ENCODE results near the gene SBF2. TPM values are rescaled to one million over a fixed set of nuclear protein-coding genes. Genes with fewer than 3 reads are reported as not detected.
"Not testable (repeated sequence)": the region's sequence is repeated elsewhere in the genome, so short reads cannot be mapped to it uniquely, and the experiment has no call there.

The SBF2 gene
- total and polyA plus RNA-seq, 4 experiments from 2014 or later, result 0.50 to 15.4 (median 10.2) TPM

GRCh38 chr11:9901943-9902342 is 392.1 kb downstream of the SBF2 start:
- H3K27ac ChIP-seq (ENCODE audit: low read depth, low read length), result no peak overlapping the region
- POLR2A ChIA-PET (ENCODE audit: partially characterized antibody), result no interaction called here
- H3K9me3 ChIP-seq (ENCODE audit: control insufficient read depth in 1 of 2, low read length in 2 of 2), result no peaks in the 10 kb centered on the region
- H3K4me1 ChIP-seq (ENCODE audit: insufficient read depth, low read length), result no peaks in the 10 kb centered on the region
- intact Hi-C loops (cut with micrococcal nuclease), result no loop called here
- H3K36me3 Mint-ChIP-seq, result peaks cover 3 to 8% of the 10 kb centered on the region in 2 donors
- H3K27me3 Mint-ChIP-seq, result no peaks in the 10 kb centered on the region
- H3K27me3 ChIP-seq (ENCODE audit: insufficient read depth, low read length), result no peaks in the 10 kb centered on the region
- no peak overlapping the region for H3K4me3 Mint-ChIP-seq
- H3K36me3 ChIP-seq (ENCODE audit: insufficient read depth, low read length), result no peaks in the 10 kb centered on the region
- CTCF ChIA-PET (ENCODE audit: partially characterized antibody), result no interaction called here
- DNase-seq, result no peak
- no peak overlapping the region for H3K27ac Mint-ChIP-seq
- H3K9me3 Mint-ChIP-seq, result no peaks in the 10 kb centered on the region
- H3K4me1 Mint-ChIP-seq, result no peaks in the 10 kb centered on the region
- H3K4me3 ChIP-seq (ENCODE audit: low read length in 2 of 2), result no peak overlapping the region

DNA sequence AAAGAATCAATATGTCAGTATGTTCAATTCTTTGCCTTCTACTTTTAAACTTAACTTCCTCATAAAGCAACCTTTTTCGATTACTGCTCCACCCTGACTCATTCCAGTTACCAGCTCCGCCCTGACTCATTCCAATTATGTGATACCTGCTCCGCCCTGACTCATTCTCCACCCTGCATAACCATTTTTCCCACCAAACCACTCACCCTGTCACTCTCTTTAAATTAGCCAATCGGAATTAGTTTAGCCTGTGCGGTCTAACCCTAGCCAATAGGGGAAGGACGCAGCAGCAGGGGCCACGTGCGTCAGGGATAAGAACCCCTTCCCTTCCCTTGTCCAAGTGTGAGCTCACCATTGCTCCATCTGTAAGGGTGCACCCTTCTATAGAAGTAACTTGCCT is 393.8 kb downstream of the SBF2 start:
- H3K27ac ChIP-seq (ENCODE audit: low read depth, low read length); H3K4me3 Mint-ChIP-seq; H3K4me1 Mint-ChIP-seq; H3K27me3 Mint-ChIP-seq; H3K9me3 ChIP-seq (ENCODE audit: control insufficient read depth in 1 of 2, low read length in 2 of 2); H3K27me3 ChIP-seq (ENCODE audit: insufficient read depth, low read length); H3K4me1 ChIP-seq (ENCODE audit: insufficient read depth, low read length); POLR2A ChIA-PET (ENCODE audit: partially characterized antibody); H3K4me3 ChIP-seq (ENCODE audit: low read length in 2 of 2); intact Hi-C loops (cut with micrococcal nuclease); H3K36me3 ChIP-seq (ENCODE audit: insufficient read depth, low read length); CTCF ChIA-PET (ENCODE audit: partially characterized antibody); H3K9me3 Mint-ChIP-seq; DNase-seq: not testable (repeated sequence)
- Mint-ChIP-seq H3K36me3 (peaks cover 10 to 19% of the 10 kb centered on the region in 2 donors), H3K27ac (peak overlapping the region in 2 of 7 donors; percentile 9 to 13)

GRCh38 chr11:9899676-9900075 is 394.3 kb downstream of the SBF2 start:
- intact Hi-C loops (cut with micrococcal nuclease), result no loop called here
- no peaks in the 10 kb centered on the region for H3K4me1 Mint-ChIP-seq
- Histone ChIP-seq H3K9me3 (ENCODE audit: control insufficient read depth in 1 of 2, low read length in 2 of 2) (no peaks in the 10 kb centered on the region), H3K27ac (ENCODE audit: low read depth, low read length) (no peak overlapping the region), H3K4me1 (ENCODE audit: insufficient read depth, low read length) (no peaks in the 10 kb centered on the region), H3K27me3 (ENCODE audit: insufficient read depth, low read length) (no peaks in the 10 kb centered on the region), H3K36me3 (ENCODE audit: insufficient read depth, low read length) (no peaks in the 10 kb centered on the region), H3K4me3 (ENCODE audit: low read length in 2 of 2) (no peak overlapping the region)
- no peak for DNase-seq
- H3K27me3 Mint-ChIP-seq, result no peaks in the 10 kb centered on the region
- H3K4me3 Mint-ChIP-seq, result no peak overlapping the region
- H3K9me3 Mint-ChIP-seq, result peaks cover 0 to 7% (median 3%) of the 10 kb centered on the region in 8 donors
- CTCF ChIA-PET (ENCODE audit: partially characterized antibody), result no interaction called here
- POLR2A ChIA-PET (ENCODE audit: partially characterized antibody), result interaction anchor here (0.6 kb wide), 1 partner anchor 186 kb away, joined by 3 read pairs; no protein-coding TSS in a partner anchor
- H3K27ac Mint-ChIP-seq, result no peak overlapping the region
- H3K36me3 Mint-ChIP-seq, result peaks cover 14 to 25% of the 10 kb centered on the region in 2 donors

DNA sequence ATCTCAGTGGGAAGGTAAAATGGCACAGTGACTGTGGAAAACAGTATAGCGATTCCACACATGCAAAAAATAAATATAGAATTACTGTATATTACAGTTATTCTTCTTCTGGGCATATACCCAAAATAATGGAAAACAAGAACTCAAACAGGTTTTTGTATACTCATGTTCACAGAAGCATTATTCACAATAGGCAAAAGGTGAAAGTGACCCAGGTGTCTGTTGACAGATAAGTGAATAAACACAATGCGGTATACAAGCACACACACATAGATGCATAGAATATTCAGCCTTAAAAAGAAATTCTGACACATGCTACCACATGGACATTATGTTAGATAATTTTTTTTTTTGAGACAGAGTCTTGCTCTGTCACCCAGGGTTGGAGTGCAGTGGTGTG is 397.1 kb downstream of the SBF2 start:
- ChIA-PET CTCF (ENCODE audit: partially characterized antibody) (no interaction called here), POLR2A (ENCODE audit: partially characterized antibody) (no interaction called here)
- no peaks in the 10 kb centered on the region for H3K9me3 ChIP-seq (ENCODE audit: control insufficient read depth in 1 of 2, low read length in 2 of 2)
- intact Hi-C loops (cut with micrococcal nuclease), result no loop called here
- Mint-ChIP-seq H3K27me3 (no peaks in the 10 kb centered on the region), H3K9me3 (peaks cover 0 to 7% (median 3%) of the 10 kb centered on the region in 8 donors), H3K4me1 (peaks cover 0 to 5% (median 0%) of the 10 kb centered on the region in 4 donors), H3K36me3 (peaks cover 14 to 36% of the 10 kb centered on the region in 2 donors), H3K4me3 (no peak overlapping the region), H3K27ac (no peak overlapping the region)
- no peak for DNase-seq
- H3K4me1 ChIP-seq (ENCODE audit: insufficient read depth, low read length), result no peaks in the 10 kb centered on the region
- no peak overlapping the region for H3K27ac ChIP-seq (ENCODE audit: low read depth, low read length)
- no peak overlapping the region for H3K4me3 ChIP-seq (ENCODE audit: low read length in 2 of 2)
- H3K27me3 ChIP-seq (ENCODE audit: insufficient read depth, low read length), result no peaks in the 10 kb centered on the region
- no peaks in the 10 kb centered on the region for H3K36me3 ChIP-seq (ENCODE audit: insufficient read depth, low read length)

- POLR2A ChIA-PET (ENCODE audit: partially characterized antibody), result no interaction called here
These were observed 399.0 kb downstream of the SBF2 start for GRCh38 chr11:9895006-9895405.

GRCh38 chr11:9893474-9893873 is 400.5 kb downstream of the SBF2 start:
- Histone ChIP-seq H3K27me3 (ENCODE audit: insufficient read depth, low read length) (no peaks in the 10 kb centered on the region), H3K4me3 (ENCODE audit: low read length in 2 of 2) (no peak overlapping the region), H3K9me3 (ENCODE audit: control insufficient read depth in 1 of 2, low read length in 2 of 2) (no peaks in the 10 kb centered on the region), H3K27ac (ENCODE audit: low read depth, low read length) (no peak overlapping the region), H3K4me1 (ENCODE audit: insufficient read depth, low read length) (no peaks in the 10 kb centered on the region), H3K36me3 (ENCODE audit: insufficient read depth, low read length) (no peaks in the 10 kb centered on the region)
- Mint-ChIP-seq H3K27me3 (no peaks in the 10 kb centered on the region), H3K36me3 (peaks cover 11 to 36% of the 10 kb centered on the region in 2 donors), H3K4me1 (peaks cover 0 to 7% (median 3%) of the 10 kb centered on the region in 4 donors), H3K9me3 (peaks cover 0 to 7% (median 3%) of the 10 kb centered on the region in 8 donors), H3K4me3 (no peak overlapping the region), H3K27ac (no peak overlapping the region)
- POLR2A ChIA-PET (ENCODE audit: partially characterized antibody), result no interaction called here
- no peak for DNase-seq
- intact Hi-C loops (cut with micrococcal nuclease), result no loop called here
- CTCF ChIA-PET (ENCODE audit: partially characterized antibody), result no interaction called here

More at GRCh38 chr11:9895006-9895405, 399.0 kb downstream of the SBF2 start:
- H3K4me1 ChIP-seq (ENCODE audit: insufficient read depth, low read length), result no peaks in the 10 kb centered on the region
- DNase-seq, result no peak
- intact Hi-C loops (cut with micrococcal nuclease), result no loop called here
- Mint-ChIP-seq H3K4me1 (peaks cover 0 to 7% (median 3%) of the 10 kb centered on the region in 4 donors), H3K9me3 (peaks cover 0 to 7% (median 3%) of the 10 kb centered on the region in 8 donors), H3K27me3 (no peaks in the 10 kb centered on the region), H3K27ac (no peak overlapping the region), H3K36me3 (peaks cover 11 to 36% of the 10 kb centered on the region in 2 donors), H3K4me3 (no peak overlapping the region)
- CTCF ChIA-PET (ENCODE audit: partially characterized antibody), result no interaction called here
- H3K9me3 ChIP-seq (ENCODE audit: control insufficient read depth in 1 of 2, low read length in 2 of 2), result no peaks in the 10 kb centered on the region
- no peak overlapping the region for H3K27ac ChIP-seq (ENCODE audit: low read depth, low read length)
- no peaks in the 10 kb centered on the region for H3K27me3 ChIP-seq (ENCODE audit: insufficient read depth, low read length)
- no peaks in the 10 kb centered on the region for H3K36me3 ChIP-seq (ENCODE audit: insufficient read depth, low read length)
- no peak overlapping the region for H3K4me3 ChIP-seq (ENCODE audit: low read length in 2 of 2)

- no peak overlapping the region for H3K27ac Mint-ChIP-seq
- no peaks in the 10 kb centered on the region for H3K27me3 ChIP-seq (ENCODE audit: insufficient read depth, low read length)
- H3K4me1 Mint-ChIP-seq, result peaks cover 0 to 7% (median 3%) of the 10 kb centered on the region in 4 donors
- no peaks in the 10 kb centered on the region for H3K9me3 ChIP-seq (ENCODE audit: control insufficient read depth in 1 of 2, low read length in 2 of 2)
- intact Hi-C loops (cut with micrococcal nuclease), result no loop called here
- peaks cover 0 to 8% of the 10 kb centered on the region in 2 donors for H3K36me3 Mint-ChIP-seq
- H3K27ac ChIP-seq (ENCODE audit: low read depth, low read length), result no peak overlapping the region
- ChIA-PET CTCF (ENCODE audit: partially characterized antibody) (no interaction called here), POLR2A (ENCODE audit: partially characterized antibody) (no interaction called here)
- H3K4me1 ChIP-seq (ENCODE audit: insufficient read depth, low read length), result no peaks in the 10 kb centered on the region
- H3K4me3 ChIP-seq (ENCODE audit: low read length in 2 of 2), result no peak overlapping the region
- no peak overlapping the region for H3K4me3 Mint-ChIP-seq
- no peaks in the 10 kb centered on the region for H3K9me3 Mint-ChIP-seq
- no peaks in the 10 kb centered on the region for H3K27me3 Mint-ChIP-seq
- no peak for DNase-seq
- H3K36me3 ChIP-seq (ENCODE audit: insufficient read depth, low read length), result no peaks in the 10 kb centered on the region
These were observed 405.1 kb downstream of the SBF2 start for GRCh38 chr11:9888938-9889337.

DNA sequence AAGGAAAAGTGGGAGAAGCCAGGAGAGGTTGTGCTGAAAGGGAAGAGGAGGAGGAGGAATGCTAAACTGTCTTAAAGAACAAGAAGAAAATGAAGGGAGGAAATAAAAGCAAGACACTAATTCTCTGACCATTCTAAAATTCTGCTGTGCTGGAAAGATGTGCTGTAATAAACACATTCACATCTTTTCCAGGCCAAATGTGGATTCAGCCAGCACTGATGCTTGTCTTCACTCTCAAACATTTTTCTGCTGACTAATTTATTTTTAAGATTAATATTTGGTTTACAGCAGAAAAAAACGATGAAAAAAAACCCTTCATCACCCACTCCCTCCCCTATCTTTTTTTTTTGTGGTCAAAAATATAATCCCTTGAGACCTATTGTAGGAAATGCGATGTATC is 406.5 kb downstream of the SBF2 start:
- no peaks in the 10 kb centered on the region for H3K9me3 Mint-ChIP-seq
- H3K27ac ChIP-seq (ENCODE audit: low read depth, low read length), result no peak overlapping the region
- H3K4me3 Mint-ChIP-seq, result no peak overlapping the region
- H3K4me1 Mint-ChIP-seq, result peaks cover 0 to 7% (median 3%) of the 10 kb centered on the region in 4 donors
- peak overlapping the region in 1 of 7 donors; percentile 29 for H3K27ac Mint-ChIP-seq
- no peaks in the 10 kb centered on the region for H3K36me3 ChIP-seq (ENCODE audit: insufficient read depth, low read length)
- CTCF ChIA-PET (ENCODE audit: partially characterized antibody), result no interaction called here
- H3K27me3 Mint-ChIP-seq, result no peaks in the 10 kb centered on the region
- H3K9me3 ChIP-seq (ENCODE audit: control insufficient read depth in 1 of 2, low read length in 2 of 2), result no peaks in the 10 kb centered on the region
- H3K4me3 ChIP-seq (ENCODE audit: low read length in 2 of 2), result no peak overlapping the region
- H3K27me3 ChIP-seq (ENCODE audit: insufficient read depth, low read length), result no peaks in the 10 kb centered on the region
- no peak for DNase-seq
- intact Hi-C loops (cut with micrococcal nuclease), result no loop called here
- peaks cover 0 to 1% of the 10 kb centered on the region in 2 donors for H3K36me3 Mint-ChIP-seq
- POLR2A ChIA-PET (ENCODE audit: partially characterized antibody), result no interaction called here
- H3K4me1 ChIP-seq (ENCODE audit: insufficient read depth, low read length), result no peaks in the 10 kb centered on the region
